Motor neuron (in vitro differentiated cells): ENCODE results near the gene TNFRSF12A. TPM values are rescaled to one million over a fixed set of nuclear protein-coding genes. Genes with fewer than 3 reads are reported as not detected.

Experiments
- total RNA-seq, 8 experiments: library from RNA; unstranded; fragments of 300-600 nt; gene quantifications; 2 replicates each; pipeline versions ENCODE4 v1.2.3 to v1.2.4, GENCODE V29; 2022

TNFRSF12A gene
- total RNA-seq, 8 experiments from 2014 or later = 4.3 to 144 (median 14.3) TPM

Other genes with a start within 250 kb of the TNFRSF12A start
- gene ELOB, start 243.1 kb upstream of the TNFRSF12A start, total RNA-seq = 100 to 1,000 TPM; 244 to 395 (median 281) TPM
- gene PRSS33, start 232.8 kb upstream of the TNFRSF12A start, total RNA-seq = under 1 TPM in 4 of 8 experiments, not detected in 4; 0.22 to 0.51 (median 0.33) TPM
- gene PRSS41, start 221.9 kb upstream of the TNFRSF12A start, total RNA-seq = not detected
- gene PRSS21, start 203.1 kb upstream of the TNFRSF12A start, total RNA-seq = 1 to 10 TPM in 2 of 8 experiments, not detected in 6; 1.5 to 1.8 TPM
- gene ZG16B, start 190.1 kb upstream of the TNFRSF12A start, total RNA-seq = 1 to 10 TPM in 3 of 8 experiments, under 1 TPM in 1, not detected in 4; 0.54 to 1.4 (median 1.2) TPM
- gene PRSS22, start 162.2 kb upstream of the TNFRSF12A start, total RNA-seq = 1 to 10 TPM in 1 of 8 experiments, under 1 TPM in 1, not detected in 6; 0.81 to 1.0 TPM
- gene FLYWCH2, start 137.2 kb upstream of the TNFRSF12A start, total RNA-seq = 100 to 1,000 TPM in 1 of 8 experiments, 10 to 100 TPM in 7; 41.6 to 136 (median 49.4) TPM
- 10 to 100 TPM; 15.0 to 55.9 (median 23.0) TPM for gene FLYWCH1, start 108.4 kb upstream of the TNFRSF12A start, total RNA-seq
- gene KREMEN2, start 56.1 kb upstream of the TNFRSF12A start, total RNA-seq = 1 to 10 TPM in 5 of 8 experiments, under 1 TPM in 3; 0.36 to 5.3 (median 1.6) TPM
- gene PAQR4, start 51.0 kb upstream of the TNFRSF12A start, total RNA-seq = 10 to 100 TPM in 7 of 8 experiments, 1 to 10 TPM in 1; 1.6 to 36.4 (median 16.8) TPM
- 10 to 100 TPM in 3 of 8 experiments, 1 to 10 TPM in 4, under 1 TPM in 1; 0.36 to 48.7 (median 3.6) TPM for gene PKMYT1, start 39.9 kb upstream of the TNFRSF12A start, total RNA-seq
- gene CLDN9, start 7.4 kb upstream of the TNFRSF12A start, total RNA-seq = 1 to 10 TPM in 1 of 8 experiments, under 1 TPM in 7; 0.15 to 1.9 (median 0.32) TPM
- 1 to 10 TPM in 4 of 8 experiments, under 1 TPM in 4; 0.27 to 6.0 (median 1.3) TPM for gene CLDN6, start 2.2 kb upstream of the TNFRSF12A start, total RNA-seq
- gene HCFC1R1, start 3.6 kb downstream of the TNFRSF12A start, total RNA-seq = 10 to 100 TPM; 30.2 to 71.4 (median 40.8) TPM
- gene THOC6, start 3.7 kb downstream of the TNFRSF12A start, total RNA-seq = 10 to 100 TPM in 6 of 8 experiments, 1 to 10 TPM in 2; 6.8 to 32.1 (median 14.0) TPM
- under 1 TPM; 0.11 to 0.95 (median 0.21) TPM for gene BICDL2, start 16.6 kb downstream of the TNFRSF12A start, total RNA-seq
- gene MMP25, start 26.2 kb downstream of the TNFRSF12A start, total RNA-seq = 1 to 10 TPM in 3 of 8 experiments, under 1 TPM in 5; 0.11 to 1.7 (median 0.75) TPM
- gene IL32, start 45.3 kb downstream of the TNFRSF12A start, total RNA-seq = 10 to 100 TPM in 3 of 8 experiments, 1 to 10 TPM in 3, under 1 TPM in 2; 0.22 to 41.3 (median 4.0) TPM
- gene ZSCAN10, start 78.9 kb downstream of the TNFRSF12A start, total RNA-seq = under 1 TPM in 6 of 8 experiments, not detected in 2; 0.17 to 0.71 (median 0.40) TPM
- 10 to 100 TPM in 7 of 8 experiments, 1 to 10 TPM in 1; 7.8 to 19.2 (median 14.9) TPM for gene ZNF205, start 92.2 kb downstream of the TNFRSF12A start, total RNA-seq
- 1 to 10 TPM; 2.6 to 9.6 (median 6.5) TPM for gene ZNF213, start 114.7 kb downstream of the TNFRSF12A start, total RNA-seq
- gene OR1F1, start 167.8 kb downstream of the TNFRSF12A start, total RNA-seq = 1 to 10 TPM in 1 of 8 experiments, under 1 TPM in 3, not detected in 4; 0.32 to 1.4 (median 0.85) TPM
- gene ZNF200, start 214.8 kb downstream of the TNFRSF12A start, total RNA-seq = 10 to 100 TPM in 3 of 8 experiments, 1 to 10 TPM in 5; 7.3 to 14.8 (median 9.3) TPM
- under 1 TPM in 6 of 8 experiments, not detected in 2; 0.05 to 0.47 (median 0.19) TPM for gene MEFV, start 236.3 kb downstream of the TNFRSF12A start, total RNA-seq